Vagina (tissue), 2 donors: ENCODE measurements around the gene CPB1. TPM values are rescaled to one million over a fixed set of nuclear protein-coding genes. Genes with fewer than 3 reads are reported as not detected.

Experiments
- DNase-seq, 2 donors: peaks; one replicate each; pipeline ENCODE4 v3.0.0-alpha.2; 2017; ENCODE audit errors: extremely low spot score in 2 of 2
- H3K27ac ChIP-seq: fragments of 200-600 bp; sonication (generic); one replicate; pipeline ENCODE4 v1.5.1; 2019
- H3K27me3 ChIP-seq: fragments of 200-600 bp; sonication (generic); one replicate; pipeline ENCODE4 v1.5.1; 2019
- H3K36me3 ChIP-seq, 2 donors: fragments of 200-600 bp; sonication (generic); one replicate each; pipeline ENCODE4 v1.5.1; 2017 to 2019
- H3K4me1 ChIP-seq: fragments of 200-600 bp; sonication (generic); one replicate; pipeline ENCODE4 v1.5.1; 2019
- H3K4me3 ChIP-seq, 2 donors: fragments of 200-600 bp; sonication (generic); 1 replicate in 1 of 2; 2 replicates in 1 of 2; pipeline ENCODE4 v1.5.1; 2016 to 2019
- H3K9me3 ChIP-seq: fragments of 200-600 bp; sonication (generic); one replicate; pipeline ENCODE4 v1.5.1; 2019
- CTCF ChIP-seq, 3 experiments: fragments of 450-650 bp in 2 of 3; fragments of 200-600 bp in 1 of 3; sonication (generic) in 1 of 3; IDR thresholded peaks; one replicate each; pipeline ENCODE4 v1.5.1; 2017 to 2019; ENCODE audit warnings: antibody characterized with exemption in 3 of 3, mild to moderate bottlenecking in 2 of 3, moderate library complexity in 2 of 3
- POLR2A ChIP-seq, 2 donors: fragments of 450-650 bp; IDR thresholded peaks; one replicate each; pipeline ENCODE4 v1.6.1; 2017; ENCODE audit warnings: antibody characterized with exemption in 2 of 2, mild to moderate bottlenecking in 2 of 2, moderate library complexity in 2 of 2
- POLR2AphosphoS5 ChIP-seq, 2 donors: sonication (generic); formaldehyde crosslinking; IDR thresholded peaks; one replicate each; pipeline ENCODE4 v1.9.0; 2017; ENCODE audit warnings: antibody characterized with exemption in 2 of 2, mild to moderate bottlenecking in 2 of 2, low read depth in 1 of 2; ENCODE audit not compliant: insufficient read depth in 1 of 2
- intact Hi-C: fragments of 100-400 bp; cut with DNase I; formaldehyde crosslinking; loops from one replicate; pipeline ENCODE4 v1.15.1; 2023
- total RNA-seq: library from RNA; depleted of rRNA; stranded (reverse); fragments of >200 nt; gene quantifications from one replicate; pipeline ENCODE4 v1.2.3, GENCODE V29; 2016

Gene CPB1
- total RNA-seq, 1 donor from 2014 or later: 1.7 TPM

- Histone ChIP-seq H3K4me3 (no peak overlapping the region), H3K27me3 (no peaks in the 10 kb centered on the region), H3K36me3 (no peaks in the 10 kb centered on the region), H3K27ac (no peak overlapping the region), H3K4me1 (no peaks in the 10 kb centered on the region), H3K9me3 (no peaks in the 10 kb centered on the region)
- TF ChIP-seq POLR2AphosphoS5 (IDR thresholded peaks at IDR 0.05; ENCODE audit: insufficient read depth in 1 of 2, low read depth in 1 of 2): no peak
- no peak for TF ChIP-seq CTCF (IDR thresholded peaks at IDR 0.05)
- TF ChIP-seq POLR2A (IDR thresholded peaks at IDR 0.05): no peak
- DNase-seq: no peak
- intact Hi-C loops: no loop called here
These were observed 19.7 kb downstream of the CPB1 start for GRCh38 chr3:148847351-148847750.

GRCh38 chr3:148848410-148848809 is 20.8 kb downstream of the CPB1 start:
- Histone ChIP-seq H3K4me1 (no peaks in the 10 kb centered on the region), H3K27me3 (no peaks in the 10 kb centered on the region), H3K36me3 (no peaks in the 10 kb centered on the region), H3K27ac (no peak overlapping the region), H3K4me3 (no peak overlapping the region), H3K9me3 (no peaks in the 10 kb centered on the region)
- intact Hi-C loops: no loop called here
- DNase-seq: no peak
- TF ChIP-seq POLR2A (IDR thresholded peaks at IDR 0.05) (no peak), CTCF (IDR thresholded peaks at IDR 0.05) (no peak), POLR2AphosphoS5 (IDR thresholded peaks at IDR 0.05; ENCODE audit: insufficient read depth in 1 of 2, low read depth in 1 of 2) (no peak)

GRCh38 chr3:148852271-148852992 is 24.8 kb downstream of the CPB1 start:
- intact Hi-C loops: no loop called here
- H3K4me1 ChIP-seq: no peaks in the 10 kb centered on the region
- DNase-seq: no peak
- H3K27me3 ChIP-seq: no peaks in the 10 kb centered on the region
- H3K4me3 ChIP-seq: no peak overlapping the region
- H3K36me3 ChIP-seq: no peaks in the 10 kb centered on the region
- H3K9me3 ChIP-seq: no peaks in the 10 kb centered on the region
- H3K27ac ChIP-seq: no peak overlapping the region
- TF ChIP-seq POLR2A (IDR thresholded peaks at IDR 0.05) (no peak), CTCF (IDR thresholded peaks at IDR 0.05) (no peak), POLR2AphosphoS5 (IDR thresholded peaks at IDR 0.05; ENCODE audit: insufficient read depth in 1 of 2, low read depth in 1 of 2) (no peak)

- DNase-seq: no peak
- Histone ChIP-seq H3K4me1 (no peaks in the 10 kb centered on the region), H3K27me3 (no peaks in the 10 kb centered on the region), H3K9me3 (no peaks in the 10 kb centered on the region), H3K4me3 (no peak overlapping the region), H3K27ac (no peak overlapping the region), H3K36me3 (no peaks in the 10 kb centered on the region)
- intact Hi-C loops: no loop called here
- no peak for TF ChIP-seq CTCF (IDR thresholded peaks at IDR 0.05)
- TF ChIP-seq POLR2AphosphoS5 (IDR thresholded peaks at IDR 0.05; ENCODE audit: insufficient read depth in 1 of 2, low read depth in 1 of 2): no peak
These were observed 25.5 kb downstream of the CPB1 start for GRCh38 chr3:148853076-148853475.

- DNase-seq: no peak
- TF ChIP-seq POLR2AphosphoS5 (IDR thresholded peaks at IDR 0.05; ENCODE audit: insufficient read depth in 1 of 2, low read depth in 1 of 2) (no peak), CTCF (IDR thresholded peaks at IDR 0.05) (no peak), POLR2A (IDR thresholded peaks at IDR 0.05) (no peak)
- no peaks in the 10 kb centered on the region for H3K9me3 ChIP-seq
- H3K4me3 ChIP-seq: no peak overlapping the region
- H3K4me1 ChIP-seq: no peaks in the 10 kb centered on the region
- intact Hi-C loops: no loop called here
- H3K27ac ChIP-seq: no peak overlapping the region
- no peaks in the 10 kb centered on the region for H3K36me3 ChIP-seq
- no peaks in the 10 kb centered on the region for H3K27me3 ChIP-seq
These were observed 26.4 kb downstream of the CPB1 start for GRCh38 chr3:148854061-148854460.
